Right ventricle myocardium superior (tissue), 1 donor: ENCODE data around the gene ETV4. TPM values are rescaled to one million over a fixed set of nuclear protein-coding genes. Genes with fewer than 3 reads are reported as not detected.

Experiments used
- ATAC-seq: fragments of 200-7000 bp; cut with Tn5 transposase; one replicate; pipeline ENCODE4 v1.9.1; 2020; ENCODE audit warnings: mild to moderate bottlenecking; ENCODE audit not compliant: poor library complexity
- DNase-seq: peaks from one replicate; pipeline ENCODE4 v3.0.0-alpha.2; 2020
- intact Hi-C: fragments of 100-400 bp; cut with DNase I; formaldehyde crosslinking; loops from one replicate; pipeline ENCODE4 v1.11.2; 2022
- total RNA-seq: library from RNA; stranded (reverse); fragmentation: NEBNext Ultra II Directional; extraction: Animal tissue kit (Norgen Biotek cat#: 25700); gene quantifications from one replicate; pipeline ENCODE4 v1.2.1, GENCODE V29; 2021
- donor health status: DM: no; HTN: yes; CAD: no; lungs with severe emphysema.

Gene ETV4
- total RNA-seq, 1 donor from 2014 or later: 0.24 TPM

GRCh38 chr17:43574896-43575525 lies 28.9 kb upstream of the ETV4 start:
- intact Hi-C loops: loop anchor here (10.0 kb wide), 1 partner anchor 180 kb away; the partner anchor contains the start of gene SOST
- ATAC-seq (no peak), DNase-seq (no peak)

- intact Hi-C loops: loop anchor here (10.0 kb wide), 1 partner anchor 180 kb away; the partner anchor contains the start of gene SOST
- DNase-seq: no peak
- ATAC-seq: peak; percentile 22
Observed at GRCh38 chr17:43574348-43574747, 28.2 kb upstream of the ETV4 start.

- ATAC-seq: no peak
- intact Hi-C loops: loop anchor here (10.0 kb wide), 1 partner anchor 181 kb away; the partner anchor contains the start of gene SOST
Observed at GRCh38 chr17:43573579-43574321, 27.6 kb upstream of the ETV4 start.

GRCh38 chr17:43572368-43572980 lies 26.3 kb upstream of the ETV4 start:
- ATAC-seq: no peak
- intact Hi-C loops: loop anchor here (10.0 kb wide), 1 partner anchor 182 kb away; the partner anchor contains the start of gene SOST
- DNase-seq: no peak

More at GRCh38 chr17:43573579-43574321, 27.6 kb upstream of the ETV4 start:
- DNase-seq: no peak

- intact Hi-C loops: loop anchor here (10.0 kb wide), 1 partner anchor 184 kb away; the partner anchor contains the start of gene SOST
- ATAC-seq: no peak
- DNase-seq: no peak
Observed at GRCh38 chr17:43570518-43570928, 24.4 kb upstream of the ETV4 start.

GRCh38 chr17:43568506-43569082 lies 22.5 kb upstream of the ETV4 start:
- intact Hi-C loops: no loop called here
- DNase-seq (no peak), ATAC-seq (no peak)

GRCh38 chr17:43563600-43564594 lies 17.8 kb upstream of the ETV4 start:
- DNase-seq (no peak), ATAC-seq (no peak)
- intact Hi-C loops: no loop called here

GRCh38 chr17:43562679-43563599 lies 16.8 kb upstream of the ETV4 start:
- ATAC-seq (no peak), DNase-seq (no peak)
- intact Hi-C loops: no loop called here

GRCh38 chr17:43560461-43561427 lies 14.6 kb upstream of the ETV4 start:
- intact Hi-C loops: no loop called here

GRCh38 chr17:43559161-43559816 lies 13.1 kb upstream of the ETV4 start:
- DNase-seq (no peak), ATAC-seq (peak; percentile 57)
- intact Hi-C loops: no loop called here

More at GRCh38 chr17:43560461-43561427, 14.6 kb upstream of the ETV4 start:
- ATAC-seq (no peak), DNase-seq (no peak)

GRCh38 chr17:43558805-43559160 lies 12.6 kb upstream of the ETV4 start:
- no peak for ATAC-seq
- DNase-seq: no peak
- intact Hi-C loops: no loop called here

- no peak for DNase-seq
- peak; percentile 30 for ATAC-seq
- intact Hi-C loops: no loop called here
Observed at GRCh38 chr17:43556292-43556691, 10.2 kb upstream of the ETV4 start.

- no peak for ATAC-seq
- no peak for DNase-seq
- intact Hi-C loops: no loop called here
Observed at GRCh38 chr17:43554857-43555256, 8.7 kb upstream of the ETV4 start.

- no peak for DNase-seq
- intact Hi-C loops: no loop called here
- no peak for ATAC-seq
Observed at GRCh38 chr17:43553573-43553972, 7.4 kb upstream of the ETV4 start.

GRCh38 chr17:43552229-43552837 lies 6.2 kb upstream of the ETV4 start:
- ATAC-seq: peak; percentile 86
- intact Hi-C loops: no loop called here
- DNase-seq: no peak
